Mesodermal cell (in vitro differentiated cells): ENCODE data around the gene EPN1. TPM values are rescaled to one million over a fixed set of nuclear protein-coding genes. Genes with fewer than 3 reads are reported as not detected.

Source experiments
- H3K27ac ChIP-seq: 2 replicates; pipeline ENCODE4 v1.7.0; 2013; ENCODE audit warnings: mild to moderate bottlenecking, low read depth, low read length, moderate library complexity; ENCODE audit not compliant: severe bottlenecking
- H3K36me3 ChIP-seq: 2 replicates; pipeline ENCODE4 v1.7.1; 2013; ENCODE audit warnings: mild to moderate bottlenecking, low read length, moderate library complexity; ENCODE audit not compliant: control insufficient read depth, insufficient read depth
- H3K4me1 ChIP-seq: one replicate; pipeline ENCODE4 v1.7.1; 2013; ENCODE audit warnings: mild to moderate bottlenecking, low read length; ENCODE audit not compliant: insufficient read depth, control insufficient read depth, poor library complexity, severe bottlenecking
- H3K4me3 ChIP-seq: 2 replicates; pipeline ENCODE4 v1.7.0; 2013; ENCODE audit warnings: low read length, control low read depth, mild to moderate bottlenecking; ENCODE audit not compliant: insufficient read depth, poor library complexity, severe bottlenecking; ENCODE audit errors: extremely low read depth
- H3K9me3 ChIP-seq: 2 replicates; pipeline ENCODE4 v1.7.1; 2013; ENCODE audit warnings: mild to moderate bottlenecking, low read length, moderate library complexity; ENCODE audit not compliant: control insufficient read depth
- WGBS, 2 experiments: methylation state at CpG; one replicate each; pipeline ENCODE4 v1.1.5; 2013; ENCODE audit warnings: missing lambda C conversion rate in 2 of 2; ENCODE audit not compliant: insufficient coverage in 2 of 2; 5-methylcytosine and 5-hydroxymethylcytosine counted together
- polyA plus RNA-seq, 2 experiments: library from polyadenylated mRNA; stranded (reverse); fragments of 50-300 nt; gene quantifications; one replicate each; pipeline ENCODE4 v1.2.3, GENCODE V29; 2013

EPN1 gene
- polyA plus RNA-seq (2013, experiment 1 of 2), result 94.2 TPM
- 82.7 TPM for polyA plus RNA-seq (2013, experiment 2 of 2)

DNA sequence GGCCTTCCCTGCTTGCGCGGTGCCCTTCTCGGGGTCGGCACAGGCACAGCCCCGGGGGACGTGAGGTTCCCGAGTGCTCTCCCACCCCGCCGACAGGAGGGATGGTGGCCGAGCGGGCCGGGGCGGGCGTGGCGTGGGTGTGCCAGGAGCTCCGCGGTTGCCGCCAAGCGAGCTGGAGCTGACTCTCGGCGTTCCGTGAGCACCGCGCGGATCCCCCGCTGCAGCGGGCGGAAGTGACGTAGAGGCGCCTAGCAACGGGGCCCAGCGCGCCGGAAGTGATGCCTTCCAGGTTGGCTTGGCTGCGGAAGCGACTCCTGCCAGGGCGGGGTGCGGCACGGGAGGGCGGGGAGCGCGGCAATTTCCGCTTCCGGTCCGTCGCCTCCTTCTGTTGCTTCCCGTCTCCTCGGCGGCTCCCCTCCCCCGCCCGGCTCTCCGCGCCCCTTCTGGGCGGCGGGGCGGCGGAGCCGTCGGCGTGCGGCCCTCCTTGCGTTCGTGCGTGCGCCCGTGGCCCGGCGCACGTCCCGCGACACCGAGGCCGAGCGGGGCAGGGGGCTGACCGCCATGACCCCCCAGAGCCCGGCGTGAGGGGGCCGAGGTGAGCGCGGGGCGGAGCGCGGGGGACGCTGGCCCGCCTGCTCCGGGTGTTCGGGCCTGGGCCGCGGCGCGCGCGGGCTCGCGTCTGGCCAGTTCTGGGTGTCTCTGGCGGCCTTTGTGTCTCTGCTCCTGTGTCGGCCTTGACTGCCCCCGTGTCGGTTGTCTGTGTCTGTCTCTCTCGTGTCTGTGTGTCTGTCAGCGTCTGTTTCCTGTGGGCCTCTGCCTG lies at the start of gene EPN1:
TSS of gene EPN1 (plus strand) at position 386 of the 820 bp plus-strand sequence. CDS start 3,402 bp downstream, outside the sequence.
- H3K27ac ChIP-seq, result peak within 1 kb of the TSS; percentile 86
- H3K9me3 ChIP-seq, result no peaks in the 10 kb centered on the region
- peaks cover 57% of the 10 kb centered on the region for H3K36me3 ChIP-seq
- peak within 1 kb of the TSS; percentile 90 for H3K4me3 ChIP-seq
- peaks cover 35% of the 10 kb centered on the region for H3K4me1 ChIP-seq
- 1% methylated on average over 62 to 82 of the region's 101 CpGs for WGBS, 2 experiments

- Histone ChIP-seq H3K4me3 (no peak overlapping the region), H3K4me1 (no peaks in the 10 kb centered on the region), H3K27ac (no peak overlapping the region), H3K36me3 (peaks cover 2% of the 10 kb centered on the region), H3K9me3 (no peaks in the 10 kb centered on the region)
- 82 to 93% methylated on average over 9 to 10 of the region's 11 CpGs for WGBS, 2 experiments
Observed at GRCh38 chr19:55626350-55626749, 48.7 kb upstream of the EPN1 start.

- WGBS, 2 experiments, result 42 to 90% methylated on average over 1 to 2 of the region's 3 CpGs
- H3K4me3 ChIP-seq, result no peak overlapping the region
- H3K4me1 ChIP-seq, result peaks cover 10% of the 10 kb centered on the region
- peaks cover 5% of the 10 kb centered on the region for H3K36me3 ChIP-seq
- H3K27ac ChIP-seq, result no peak overlapping the region
- H3K9me3 ChIP-seq, result no peaks in the 10 kb centered on the region
Observed at GRCh38 chr19:55632463-55632834, 42.6 kb upstream of the EPN1 start.

GRCh38 chr19:55633861-55634260 lies 41.2 kb upstream of the EPN1 start:
- H3K9me3 ChIP-seq, result no peaks in the 10 kb centered on the region
- H3K36me3 ChIP-seq, result peaks cover 19% of the 10 kb centered on the region
- peaks cover 10% of the 10 kb centered on the region for H3K4me1 ChIP-seq
- no peak overlapping the region for H3K4me3 ChIP-seq
- 97 to 98% methylated on average over 6 to 7 of the region's 8 CpGs for WGBS, 2 experiments
- no peak overlapping the region for H3K27ac ChIP-seq

GRCh38 chr19:55635334-55635717 lies 39.7 kb upstream of the EPN1 start:
- Histone ChIP-seq H3K4me3 (peak overlapping the region; percentile 93), H3K36me3 (peaks cover 19% of the 10 kb centered on the region), H3K4me1 (peaks cover 10% of the 10 kb centered on the region), H3K27ac (peak overlapping the region; percentile 91), H3K9me3 (no peaks in the 10 kb centered on the region)
- WGBS, 2 experiments, result 8% methylated on average over 6 to 9 of the region's 9 CpGs

- peaks cover 10% of the 10 kb centered on the region for H3K4me1 ChIP-seq
- whole genome bisulfite sequencing, 2 experiments, result 85% methylated on average over 6 to 7 of the region's 7 CpGs
- peak overlapping the region; percentile 93 for H3K4me3 ChIP-seq
- peaks cover 19% of the 10 kb centered on the region for H3K36me3 ChIP-seq
- H3K9me3 ChIP-seq, result no peaks in the 10 kb centered on the region
- no peak overlapping the region for H3K27ac ChIP-seq
Observed at GRCh38 chr19:55635856-55636440, 39.1 kb upstream of the EPN1 start.

DNA sequence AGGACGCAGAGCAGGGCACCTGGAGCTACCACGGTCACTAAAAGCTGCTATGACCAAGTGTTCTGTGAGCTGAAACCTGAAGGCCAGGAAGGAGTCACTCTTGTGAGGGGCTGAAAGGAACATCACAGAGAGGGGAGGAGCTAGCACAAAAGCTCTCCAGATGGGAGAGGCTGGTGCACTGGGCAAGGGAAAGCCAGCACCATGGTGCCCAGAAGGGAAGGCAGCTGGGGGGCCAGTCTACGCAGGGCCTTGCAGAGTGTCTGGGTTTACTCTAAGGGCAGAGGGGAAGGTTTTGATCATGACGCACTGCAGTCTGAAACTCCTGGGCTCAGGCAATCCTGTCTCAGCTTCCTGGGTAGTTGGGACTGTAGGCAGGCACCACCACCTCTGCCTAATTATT lies 38.3 kb upstream of the EPN1 start:
- H3K4me3 ChIP-seq, result no peak overlapping the region
- WGBS, 2 experiments, result 86 to 100% methylated on average over 1 to 3 of the region's 4 CpGs

GRCh38 chr19:55637534-55637933 lies 37.5 kb upstream of the EPN1 start:
- H3K4me1 ChIP-seq, result peaks cover 10% of the 10 kb centered on the region
- WGBS, 2 experiments, result 80 to 86% methylated on average over 10 to 11 of the region's 11 CpGs

More for the DNA sequence above, 38.3 kb upstream of the EPN1 start:
- peaks cover 19% of the 10 kb centered on the region for H3K36me3 ChIP-seq
- peaks cover 10% of the 10 kb centered on the region for H3K4me1 ChIP-seq
- H3K27ac ChIP-seq, result no peak overlapping the region
- H3K9me3 ChIP-seq, result no peaks in the 10 kb centered on the region

GRCh38 chr19:55638864-55639359 lies 36.1 kb upstream of the EPN1 start:
- no peaks in the 10 kb centered on the region for H3K9me3 ChIP-seq
- no peak overlapping the region for H3K4me3 ChIP-seq
- peaks cover 19% of the 10 kb centered on the region for H3K36me3 ChIP-seq
- no peak overlapping the region for H3K27ac ChIP-seq
- peaks cover 10% of the 10 kb centered on the region for H3K4me1 ChIP-seq
- WGBS, 2 experiments, result 93 to 100% methylated on average over 1 to 3 of the region's 6 CpGs

More at GRCh38 chr19:55637534-55637933, 37.5 kb upstream of the EPN1 start:
- Histone ChIP-seq H3K4me3 (no peak overlapping the region), H3K27ac (no peak overlapping the region), H3K36me3 (peaks cover 19% of the 10 kb centered on the region), H3K9me3 (no peaks in the 10 kb centered on the region)

DNA sequence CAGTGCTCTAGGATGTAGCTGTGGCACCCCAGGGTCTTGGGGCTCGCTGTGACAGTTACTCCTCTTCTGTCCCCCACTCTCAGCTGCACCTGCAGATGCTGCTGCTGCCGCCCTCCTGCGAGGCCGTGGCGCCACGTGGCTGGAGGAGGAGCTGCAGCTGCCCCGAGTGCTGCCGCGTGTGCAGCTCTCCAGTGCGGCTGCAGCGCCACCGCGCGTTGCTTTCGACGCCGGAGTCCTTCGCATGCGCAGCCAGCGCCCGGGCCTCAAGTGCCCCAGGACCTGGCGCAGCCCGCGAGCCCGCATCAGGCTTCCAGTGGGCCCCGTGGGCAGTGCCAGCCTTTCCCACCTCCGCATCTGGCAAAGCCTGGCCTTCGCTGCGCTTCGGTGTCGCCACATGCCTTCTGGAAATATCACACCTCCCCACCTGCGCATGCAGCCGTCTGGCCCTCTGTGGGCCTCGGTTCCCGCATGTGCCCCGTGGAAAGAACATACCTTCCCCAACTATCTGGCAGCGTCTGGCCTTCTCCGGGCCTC lies 34.9 kb upstream of the EPN1 start:
- Histone ChIP-seq H3K4me1 (peaks cover 15% of the 10 kb centered on the region), H3K9me3 (no peaks in the 10 kb centered on the region), H3K4me3 (peak overlapping the region; percentile 91), H3K36me3 (peaks cover 26% of the 10 kb centered on the region), H3K27ac (peak overlapping the region; percentile 79)
- 84 to 86% methylated on average over 34 to 38 of the region's 38 CpGs for WGBS, 2 experiments
